ENCODE measurements around the gene TEX101. TPM values are rescaled to one million over a fixed set of nuclear protein-coding genes. Genes with fewer than 3 reads are reported as not detected.

Gene TEX101
- polyA plus RNA-seq, 10 donors = 0.19 TPM; not detected in 9

Other genes with a start within 250 kb of the TEX101 start
- gene PSG5, start 228.4 kb upstream of the TEX101 start, polyA plus RNA-seq (ENCODE audit: insufficient read length in 10 of 10) = 1 to 10 TPM in 4 of 10 donors, under 1 TPM in 6; 0.22 to 2.3 (median 0.76) TPM
- 1 to 10 TPM in 6 of 10 donors, under 1 TPM in 4; 0.18 to 2.7 (median 1.5) TPM for gene PSG4, start 209.3 kb upstream of the TEX101 start, polyA plus RNA-seq (ENCODE audit: insufficient read length in 10 of 10)
- gene PSG9, start 145.4 kb upstream of the TEX101 start, polyA plus RNA-seq (ENCODE audit: insufficient read length in 10 of 10) = 1 to 10 TPM in 1 of 10 donors, under 1 TPM in 8, not detected in 1; 0.24 to 2.1 (median 0.39) TPM
- under 1 TPM in 6 of 10 donors, not detected in 4; 0.12 to 0.28 (median 0.18) TPM for gene CD177, start 61.2 kb upstream of the TEX101 start, polyA plus RNA-seq (ENCODE audit: insufficient read length in 10 of 10)
- 10 to 100 TPM in 2 of 10 donors, under 1 TPM in 8; 0.15 to 17.0 (median 0.58) TPM for gene LYPD3, start 50.7 kb downstream of the TEX101 start, polyA plus RNA-seq (ENCODE audit: insufficient read length in 10 of 10)
- gene PHLDB3, start 89.9 kb downstream of the TEX101 start, polyA plus RNA-seq (ENCODE audit: insufficient read length in 10 of 10) = 1 to 10 TPM; 1.9 to 5.3 (median 4.1) TPM
- gene ETHE1, start 112.3 kb downstream of the TEX101 start, polyA plus RNA-seq (ENCODE audit: insufficient read length in 10 of 10) = 10 to 100 TPM; 10.5 to 16.5 (median 14.7) TPM
- 1 to 10 TPM; 1.6 to 3.3 (median 2.6) TPM for gene ZNF575, start 118.3 kb downstream of the TEX101 start, polyA plus RNA-seq (ENCODE audit: insufficient read length in 10 of 10)
- gene XRCC1, start 160.6 kb downstream of the TEX101 start, polyA plus RNA-seq (ENCODE audit: insufficient read length in 10 of 10) = 10 to 100 TPM; 24.5 to 40.6 (median 29.6) TPM
- 1 to 10 TPM; 4.2 to 9.4 (median 5.4) TPM for gene PINLYP, start 160.9 kb downstream of the TEX101 start, polyA plus RNA-seq (ENCODE audit: insufficient read length in 10 of 10)
- gene IRGQ, start 181.2 kb downstream of the TEX101 start, polyA plus RNA-seq (ENCODE audit: insufficient read length in 10 of 10) = 10 to 100 TPM in 7 of 10 donors, 1 to 10 TPM in 3; 9.0 to 18.6 (median 11.2) TPM
- 10 to 100 TPM in 2 of 10 donors, 1 to 10 TPM in 8; 7.2 to 11.8 (median 9.3) TPM for gene ZNF576, start 181.7 kb downstream of the TEX101 start, polyA plus RNA-seq (ENCODE audit: insufficient read length in 10 of 10)
- gene SRRM5, start 197.2 kb downstream of the TEX101 start, polyA plus RNA-seq (ENCODE audit: insufficient read length in 10 of 10) = under 1 TPM; 0.13 to 0.75 (median 0.36) TPM
- gene ZNF428, start 204.7 kb downstream of the TEX101 start, polyA plus RNA-seq (ENCODE audit: insufficient read length in 10 of 10) = 10 to 100 TPM; 38.1 to 76.5 (median 44.3) TPM
- 10 to 100 TPM in 3 of 10 donors, 1 to 10 TPM in 7; 5.6 to 19.4 (median 8.7) TPM for gene CADM4, start 225.0 kb downstream of the TEX101 start, polyA plus RNA-seq (ENCODE audit: insufficient read length in 10 of 10)

Measured in muscle of back (tissue), 10 donors.